A549 (cell line): Measurements from ENCODE around the gene SCT.

ENCODE experiments used
- CTCF ChIP-seq: fragments of >200 bp; sonication (Bioruptor Twin); formaldehyde crosslinking; IDR thresholded peaks from 3 replicates; pipeline ENCODE4 v1.5.1; 2016
- EHF ChIP-seq: fragments of 250-450 bp; sonication (Bioruptor Pico); IDR thresholded peaks from 2 replicates; pipeline ENCODE4 v1.5.0; 2020; ENCODE audit warnings: mild to moderate bottlenecking
- EP300 ChIP-seq, 2 experiments: fragments of >200 bp; sonication (Bioruptor Twin); formaldehyde crosslinking; IDR thresholded peaks; 2 replicates in 1 of 2; 3 replicates in 1 of 2; pipeline ENCODE4 v1.6.1; 2016 to 2017
- FOSL2 ChIP-seq, 2 experiments: fragments of 450-650 bp in 1 of 2; fragments of >200 bp in 1 of 2; sonication (Bioruptor Twin) in 1 of 2; formaldehyde crosslinking; IDR thresholded peaks; 2 replicates each; pipeline versions ENCODE4 v1.5.0 to v1.6.1; 2016 to 2020; ENCODE audit warnings: mild to moderate bottlenecking in 1 of 2, moderate library complexity in 1 of 2
- JUNB ChIP-seq: fragments of >200 bp; sonication (Bioruptor Twin); formaldehyde crosslinking; IDR thresholded peaks from 2 replicates; pipeline ENCODE4 v1.6.1; 2016
- MYC ChIP-seq: IDR thresholded peaks from 2 replicates; pipeline ENCODE4 v1.6.1; 2012; ENCODE audit warnings: mild to moderate bottlenecking, inconsistent platforms, low read length, improper control_type of control experiment, borderline replicate concordance
- NR3C1 ChIP-seq: fragments of >200 bp; sonication (Bioruptor Twin); formaldehyde crosslinking; IDR thresholded peaks from 3 replicates; pipeline ENCODE4 v1.6.1; 2017
- RAD21 ChIP-seq, 2 experiments: fragments of >200 bp in 1 of 2; sonication (Bioruptor Twin) in 1 of 2; formaldehyde crosslinking in 1 of 2; IDR thresholded peaks in 1 of 2; conservative IDR thresholded peaks in 1 of 2; 2 replicates in 1 of 2; 3 replicates in 1 of 2; pipeline ENCODE4 v1.6.1; 2012 to 2018; ENCODE audit warnings: inconsistent platforms in 1 of 2
- REST ChIP-seq: fragments of 200-600 bp; sonication (generic); IDR thresholded peaks from 2 replicates; pipeline ENCODE4 v1.6.1; 2016; ENCODE audit warnings: antibody characterized with exemption, mild to moderate bottlenecking, moderate library complexity
- SMC3 ChIP-seq: fragments of >200 bp; sonication (Bioruptor Twin); formaldehyde crosslinking; IDR thresholded peaks from 3 replicates; pipeline ENCODE4 v1.6.1; 2018; ENCODE audit warnings: inconsistent platforms
- ZNF302 ChIP-seq: fragments of 250-450 bp; sonication (Bioruptor Pico); IDR thresholded peaks from 2 replicates; pipeline ENCODE4 v1.9.0; 2021; ENCODE audit warnings: inconsistent platforms, mild to moderate bottlenecking, moderate library complexity

DNA sequence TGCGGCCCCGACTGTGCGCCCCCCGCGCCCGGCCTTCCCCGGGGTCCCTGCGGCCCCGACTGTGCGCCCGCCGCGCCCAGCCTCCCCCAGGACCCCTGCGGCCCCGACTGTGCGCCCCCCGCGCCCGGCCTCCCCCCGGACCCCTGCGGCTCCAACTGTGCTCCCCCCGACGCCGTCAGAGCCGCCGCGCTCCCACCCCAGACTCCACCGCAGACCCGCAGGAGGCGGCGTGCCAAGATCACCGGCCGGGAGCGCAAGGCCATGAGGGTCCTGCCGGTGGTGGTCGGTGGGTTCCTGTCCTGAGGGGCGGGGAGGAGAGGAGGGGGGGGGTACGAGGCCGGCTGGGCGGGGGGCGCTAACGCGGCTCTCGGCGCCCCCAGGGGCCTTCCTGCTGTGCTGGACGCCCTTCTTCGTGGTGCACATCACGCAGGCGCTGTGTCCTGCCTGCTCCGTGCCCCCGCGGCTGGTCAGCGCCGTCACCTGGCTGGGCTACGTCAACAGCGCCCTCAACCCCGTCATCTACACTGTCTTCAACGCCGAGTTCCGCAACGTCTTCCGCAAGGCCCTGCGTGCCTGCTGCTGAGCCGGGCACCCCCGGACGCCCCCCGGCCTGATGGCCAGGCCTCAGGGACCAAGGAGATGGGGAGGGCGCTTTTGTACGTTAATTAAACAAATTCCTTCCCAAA lies 13.2 kb upstream of the SCT start:
- no peak for TF ChIP-seq REST
- TF ChIP-seq SMC3 = no peak
- TF ChIP-seq EP300 (IDR thresholded peaks at IDR 0.05) = no peak
- no peak for TF ChIP-seq ZNF302 (CRISPR knock-in tag)
- TF ChIP-seq RAD21 (conservative IDR thresholded peaks at IDR 0.05 in 1 of 2, IDR thresholded peaks at IDR 0.05 in 1 of 2) = no peak
- TF ChIP-seq CTCF = no peak
- no peak for TF ChIP-seq JUNB
- no peak for TF ChIP-seq FOSL2 (IDR thresholded peaks at IDR 0.05)
- TF ChIP-seq FOSL2 (CRISPR knock-in tag; IDR thresholded peaks at IDR 0.05) = no peak
- TF ChIP-seq MYC = no peak
- TF ChIP-seq EHF (CRISPR knock-in tag) = no peak
- no peak for TF ChIP-seq NR3C1
